Activated CD4-positive, CD25-positive, alpha-beta regulatory T cell (primary cell): ENCODE data around the gene ZKSCAN3.
"Not testable (repeated sequence)": the region's sequence is repeated elsewhere in the genome, so short reads cannot be mapped to it uniquely, and the experiment has no call there.

Source experiments
- DNase-seq, 4 experiments: peaks; one replicate each; lab custom pipeline; 2025; lab: John Stamatoyannopoulos, UW

ZKSCAN3 gene

GRCh38 chr6:28373925-28374324 is 24.2 kb downstream of the ZKSCAN3 start:
- no peak for DNase-seq

GRCh38 chr6:28377879-28378278 is 28.1 kb downstream of the ZKSCAN3 start:
- no peak for DNase-seq

DNA sequence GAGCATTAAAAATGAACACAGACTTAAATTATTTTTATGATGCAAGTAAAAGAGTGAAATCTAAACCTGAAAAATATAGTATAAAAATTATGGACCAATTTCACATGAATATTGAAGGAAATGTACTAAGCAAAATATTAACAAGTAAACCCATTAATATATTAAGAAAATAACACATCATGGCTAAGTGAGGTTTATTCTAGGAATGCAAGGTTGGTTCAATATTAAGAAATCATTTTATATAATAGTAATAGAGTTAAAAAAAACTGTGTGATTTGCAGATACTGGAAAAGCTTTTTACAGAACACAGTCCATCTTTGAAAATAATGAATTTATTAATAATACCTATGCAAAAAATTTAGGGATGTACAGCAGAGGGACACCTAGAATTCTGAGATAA is 28.9 kb downstream of the ZKSCAN3 start:
- no peak for DNase-seq

DNA sequence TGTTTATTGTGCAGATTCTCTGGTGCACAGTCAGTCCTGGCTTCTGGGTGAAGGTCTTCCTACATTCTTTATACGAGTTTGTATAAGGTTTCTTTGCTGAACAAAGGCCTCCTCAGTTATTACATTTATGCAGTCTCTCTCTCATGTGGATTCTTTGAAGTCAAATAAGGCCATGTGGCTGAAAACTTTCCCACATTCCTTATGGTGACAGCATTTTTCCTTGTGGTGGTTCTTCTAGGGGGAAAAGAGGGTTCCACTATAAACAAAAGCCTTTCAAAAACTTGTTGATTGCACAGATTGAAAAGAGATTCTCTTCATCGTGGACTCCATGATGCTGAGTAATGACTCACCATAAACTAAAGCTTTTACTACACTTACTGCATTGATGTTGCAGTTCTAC is 30.6 kb downstream of the ZKSCAN3 start:
- no peak for DNase-seq

DNA sequence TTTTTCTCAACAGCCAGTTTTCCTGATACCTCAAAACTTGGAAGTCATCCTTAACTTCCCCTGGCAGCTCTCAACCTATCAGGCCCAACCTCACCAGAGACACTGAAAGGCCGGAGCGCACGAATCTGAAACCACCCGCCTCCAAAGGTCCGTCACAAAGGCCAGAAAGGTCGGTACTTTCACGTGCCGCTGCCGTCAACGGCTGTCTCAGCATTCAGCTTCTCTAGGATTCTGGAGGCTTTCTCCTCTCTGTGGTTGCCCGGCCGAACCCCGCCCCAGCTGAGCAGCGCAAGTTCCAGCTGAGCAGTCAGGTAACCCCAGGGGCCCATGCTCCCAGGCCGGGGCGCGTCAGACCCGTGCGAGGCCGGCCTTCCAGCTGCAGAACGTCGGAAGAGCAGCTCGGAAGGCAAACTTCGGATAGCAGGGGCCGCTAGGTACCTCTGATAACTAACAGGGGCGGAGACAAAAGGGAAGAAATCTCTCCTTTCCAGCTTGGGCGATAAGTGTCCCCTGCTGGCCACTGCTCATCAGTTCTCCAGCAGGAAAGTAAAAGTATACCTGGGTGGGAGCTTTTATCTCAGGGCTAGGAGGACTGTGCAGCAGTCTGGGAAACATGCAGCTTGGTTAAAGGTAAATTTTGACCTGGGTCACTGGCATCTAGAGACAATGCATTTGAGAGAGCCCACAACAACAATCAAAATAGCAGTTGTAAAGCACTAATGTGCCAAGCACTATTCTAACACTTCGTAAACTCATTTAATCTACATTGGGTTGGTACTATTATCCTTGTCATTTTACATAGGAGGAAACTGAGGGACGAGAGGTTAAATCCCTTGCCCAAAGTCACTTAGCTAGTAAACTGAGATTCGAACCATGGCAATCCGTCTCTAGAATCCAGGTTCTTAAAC is 33.7 kb downstream of the ZKSCAN3 start:
- DNase-seq, result peak in 2 of 4 experiments; percentile 4 to 20

- no peak for DNase-seq
Observed at GRCh38 chr6:28384143-28384533, 34.4 kb downstream of the ZKSCAN3 start.

- DNase-seq, result no peak
Observed at GRCh38 chr6:28390688-28391087, 40.9 kb downstream of the ZKSCAN3 start.

GRCh38 chr6:28393912-28394662 is 44.3 kb downstream of the ZKSCAN3 start:
- no peak for DNase-seq

GRCh38 chr6:28395918-28396317 is 46.2 kb downstream of the ZKSCAN3 start:
- no peak for DNase-seq

DNA sequence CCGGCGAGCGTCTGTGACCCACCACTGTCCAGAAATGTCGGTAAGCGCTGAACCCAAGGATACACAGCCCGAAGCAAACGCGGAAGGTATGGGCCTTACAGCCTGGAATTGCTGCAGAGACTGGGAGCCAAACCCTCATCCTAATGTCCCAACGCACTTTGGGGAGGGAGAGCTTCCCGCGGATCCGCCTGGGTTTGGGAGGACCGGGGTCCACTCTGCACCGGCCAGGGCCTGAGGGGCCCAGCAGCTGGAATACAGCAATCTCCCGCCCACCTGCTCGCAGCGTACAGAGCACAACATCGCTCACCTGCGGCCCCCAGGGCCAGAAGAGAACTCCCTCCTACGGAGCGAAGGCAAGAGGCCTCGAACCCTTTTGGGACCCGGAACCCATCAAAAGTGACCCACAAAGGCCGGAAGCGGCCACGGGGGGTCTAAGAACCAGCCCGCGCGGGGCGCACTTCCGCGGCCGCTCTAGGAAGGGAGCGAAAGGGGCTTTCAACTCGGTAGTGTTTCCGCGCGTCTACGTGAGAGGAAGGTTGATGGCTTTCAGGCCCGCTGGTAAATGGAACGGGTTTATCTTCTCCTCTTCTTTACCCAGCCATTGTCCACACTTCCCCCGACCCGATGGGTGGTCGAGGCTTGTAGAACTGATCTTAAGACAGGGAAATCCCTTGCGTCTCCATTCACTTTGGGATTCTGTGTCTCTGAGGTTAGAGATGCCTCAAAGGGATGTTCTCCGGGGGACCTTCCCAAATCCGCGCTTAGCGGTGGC is 49.8 kb downstream of the ZKSCAN3 start, which contains the start of gene ZSCAN12:
ZSCAN12 (minus strand) TSS at position 398 of the 772 bp plus-strand sequence. CDS start 1,342 bp downstream, outside the sequence.
- peak; percentile 65 to 70 (median 68) for DNase-seq

DNA sequence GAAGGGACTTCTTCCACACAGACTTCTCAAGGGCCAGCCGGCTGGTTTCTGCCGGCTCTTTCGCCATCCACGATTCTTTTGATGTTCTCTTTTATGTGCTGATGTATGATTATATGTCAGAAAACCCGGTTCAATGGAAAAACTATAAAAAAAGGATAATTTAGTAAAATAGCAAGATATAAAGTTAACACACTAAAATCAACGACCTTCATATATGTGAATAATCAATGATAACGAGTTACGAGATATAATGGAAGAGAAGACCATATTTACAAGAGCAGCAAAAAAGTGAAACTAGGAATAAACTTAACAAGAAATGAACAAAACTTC is 50.3 kb downstream of the ZKSCAN3 start:
- no peak for DNase-seq

DNA sequence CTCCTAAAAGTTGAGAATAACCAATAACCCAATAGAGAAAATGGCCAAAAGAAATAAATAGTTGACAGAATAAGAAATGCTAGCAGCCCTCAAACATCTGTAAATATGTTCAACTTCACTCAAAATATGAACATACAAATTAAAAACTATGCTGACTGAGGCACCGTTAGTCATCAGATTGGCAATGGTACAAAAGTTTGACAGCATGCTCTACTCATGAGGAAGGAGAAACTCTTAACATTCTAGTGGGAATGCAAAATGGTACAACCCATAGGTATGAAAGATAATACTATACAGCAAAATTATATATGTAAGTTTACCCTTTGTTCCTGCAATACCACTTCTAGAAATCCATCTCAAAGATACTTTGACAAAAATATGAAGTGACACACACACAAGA is 51.4 kb downstream of the ZKSCAN3 start:
- no peak for DNase-seq

GRCh38 chr6:28402197-28402596 is 52.5 kb downstream of the ZKSCAN3 start:
- DNase-seq, result no peak

GRCh38 chr6:28403923-28404322 is 54.2 kb downstream of the ZKSCAN3 start:
- not testable (repeated sequence) for DNase-seq

GRCh38 chr6:28407401-28407800 is 57.7 kb downstream of the ZKSCAN3 start:
- DNase-seq, result no peak

GRCh38 chr6:28408076-28408802 is 58.5 kb downstream of the ZKSCAN3 start:
- DNase-seq, result no peak

- DNase-seq, result no peak
Observed at GRCh38 chr6:28410767-28411166, 61.0 kb downstream of the ZKSCAN3 start.

DNA sequence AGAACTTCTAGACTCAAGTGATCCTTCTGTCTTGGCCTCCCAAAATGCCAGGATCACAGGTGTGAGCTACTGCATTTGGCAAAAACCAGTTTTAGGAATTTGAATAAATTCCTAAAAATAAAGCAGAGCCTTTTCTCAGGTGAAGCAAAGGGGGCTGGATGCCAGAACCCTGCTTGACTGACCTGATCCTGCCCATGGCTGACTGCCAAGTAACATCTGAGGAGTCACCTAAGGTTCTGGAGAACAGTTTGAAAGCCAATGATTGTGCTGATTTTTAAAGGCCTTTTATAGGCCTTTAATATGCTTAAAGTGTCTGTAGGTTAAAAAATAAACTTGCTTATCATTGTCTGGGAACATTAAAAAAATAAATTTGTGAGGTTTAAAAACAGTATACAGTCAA is 63.9 kb downstream of the ZKSCAN3 start:
- DNase-seq, result no peak
